HCEC 1CT (cell line): ENCODE measurements around the gene BAX.

Experiments used
- DNase-seq: peaks from one replicate; pipeline ENCODE4 v3.0.0-alpha.2; 2017

The BAX gene

GRCh38 chr19:48988860-48989259 is 34.2 kb downstream of the BAX start:
- DNase-seq = no peak

GRCh38 chr19:48989701-48990291 is 35.1 kb downstream of the BAX start:
- no peak for DNase-seq

GRCh38 chr19:48990400-48990799 is 35.7 kb downstream of the BAX start:
- DNase-seq = no peak

GRCh38 chr19:48991011-48991609 is 36.4 kb downstream of the BAX start:
- no peak for DNase-seq

GRCh38 chr19:48991873-48992580 is 37.4 kb downstream of the BAX start:
- DNase-seq = peak; percentile 79

- DNase-seq = peak; percentile 3
Observed at GRCh38 chr19:48992581-48993174, 38.0 kb downstream of the BAX start.

- DNase-seq = peak; percentile 99
Observed at GRCh38 chr19:48993175-48994034, 38.7 kb downstream of the BAX start, which contains the start of the genes GYS1 and RUVBL2. Gene GYS1, minus strand, starts transcription at chr19:48993309. Its CDS starts 197 bp downstream, at chr19:48993112. Gene RUVBL2, plus strand, starts transcription at chr19:48993887. Its CDS starts 25 bp downstream, at chr19:48993912.

GRCh38 chr19:48994035-48994386 is 39.3 kb downstream of the BAX start:
- no peak for DNase-seq

- DNase-seq = peak; percentile 60
Observed at GRCh38 chr19:48997972-48998371, 43.3 kb downstream of the BAX start.

GRCh38 chr19:48999481-49000325 is 45.0 kb downstream of the BAX start:
- DNase-seq = peak; percentile 60

GRCh38 chr19:49004133-49004532 is 49.5 kb downstream of the BAX start:
- no peak for DNase-seq

- no peak for DNase-seq
Observed at GRCh38 chr19:49004964-49005614, 50.4 kb downstream of the BAX start.

GRCh38 chr19:49006905-49007304 is 52.2 kb downstream of the BAX start:
- no peak for DNase-seq

GRCh38 chr19:49009828-49010227 is 55.2 kb downstream of the BAX start:
- DNase-seq = no peak

GRCh38 chr19:49010453-49010852 is 55.8 kb downstream of the BAX start:
- no peak for DNase-seq

- DNase-seq = no peak
Observed at GRCh38 chr19:49011194-49011593, 56.5 kb downstream of the BAX start.
